Stomach (tissue), 4 donors: ENCODE measurements around the gene GREB1L.

Experiments
- CTCF ChIP-seq, 7 experiments: fragments of 450-650 bp in 4 of 7; fragments of 200-600 bp in 3 of 7; sonication (generic) in 3 of 7; IDR thresholded peaks; one replicate each; pipeline ENCODE4 v1.5.1; 2016 to 2019; ENCODE audit warnings: antibody characterized with exemption in 7 of 7, control low read depth in 2 of 7, mild to moderate bottlenecking in 1 of 7
- EP300 ChIP-seq: sonication (generic); formaldehyde crosslinking; IDR thresholded peaks from one replicate; pipeline ENCODE4 v1.6.1; 2017; ENCODE audit warnings: antibody characterized with exemption
- POLR2A ChIP-seq, 4 donors: fragments of 450-650 bp; IDR thresholded peaks; one replicate each; pipeline ENCODE4 v1.6.1; 2016; ENCODE audit warnings: antibody characterized with exemption in 4 of 4, control low read depth in 2 of 4, mild to moderate bottlenecking in 1 of 4, moderate library complexity in 1 of 4
- POLR2AphosphoS5 ChIP-seq, 3 donors: sonication (generic); formaldehyde crosslinking; IDR thresholded peaks; one replicate each; pipeline ENCODE4 v1.6.1; 2016; ENCODE audit warnings: antibody characterized with exemption in 3 of 3

- TF ChIP-seq CTCF (IDR thresholded peaks at IDR 0.05) (no peak), POLR2AphosphoS5 (IDR thresholded peaks at IDR 0.05) (no peak), EP300 (no peak), POLR2A (IDR thresholded peaks at IDR 0.05) (no peak)
Observed at GRCh38 chr18:21449367-21450290, 207.6 kb downstream of the GREB1L start.
